ENCODE data around the gene KRTAP4-16.

DNA sequence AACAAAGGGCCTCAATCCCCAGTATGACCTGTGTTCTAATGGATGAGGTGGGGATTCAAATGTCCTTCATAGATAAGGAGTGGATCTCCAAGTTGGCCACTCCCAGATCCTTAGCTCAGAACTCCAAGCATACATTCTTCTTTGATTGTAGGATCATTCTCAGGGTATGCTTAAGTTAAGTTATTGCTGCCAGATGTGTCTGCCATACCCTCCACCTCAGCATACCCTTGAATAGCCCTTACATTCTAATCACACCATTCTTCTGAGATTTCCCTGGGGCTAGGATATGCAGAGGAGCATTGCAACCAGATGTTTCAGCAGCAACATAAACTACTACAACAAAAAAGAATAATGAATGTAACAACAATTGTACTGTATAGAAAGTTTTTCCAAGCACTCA, 34.7 kb downstream of the KRTAP4-16 start:
- TF ChIP-seq, protein P1, sequence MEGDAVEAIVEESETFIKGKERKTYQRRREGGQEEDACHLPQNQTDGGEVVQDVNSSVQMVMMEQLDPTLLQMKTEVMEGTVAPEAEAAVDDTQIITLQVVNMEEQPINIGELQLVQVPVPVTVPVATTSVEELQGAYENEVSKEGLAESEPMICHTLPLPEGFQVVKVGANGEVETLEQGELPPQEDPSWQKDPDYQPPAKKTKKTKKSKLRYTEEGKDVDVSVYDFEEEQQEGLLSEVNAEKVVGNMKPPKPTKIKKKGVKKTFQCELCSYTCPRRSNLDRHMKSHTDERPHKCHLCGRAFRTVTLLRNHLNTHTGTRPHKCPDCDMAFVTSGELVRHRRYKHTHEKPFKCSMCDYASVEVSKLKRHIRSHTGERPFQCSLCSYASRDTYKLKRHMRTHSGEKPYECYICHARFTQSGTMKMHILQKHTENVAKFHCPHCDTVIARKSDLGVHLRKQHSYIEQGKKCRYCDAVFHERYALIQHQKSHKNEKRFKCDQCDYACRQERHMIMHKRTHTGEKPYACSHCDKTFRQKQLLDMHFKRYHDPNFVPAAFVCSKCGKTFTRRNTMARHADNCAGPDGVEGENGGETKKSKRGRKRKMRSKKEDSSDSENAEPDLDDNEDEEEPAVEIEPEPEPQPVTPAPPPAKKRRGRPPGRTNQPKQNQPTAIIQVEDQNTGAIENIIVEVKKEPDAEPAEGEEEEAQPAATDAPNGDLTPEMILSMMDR (IDR thresholded peaks at IDR 0.05; ENCODE audit: low read length): no peak
- TF ChIP-seq EZH2 (IDR thresholded peaks at IDR 0.05; ENCODE audit: borderline replicate concordance, low read length): no peak
